Loucy (cell line): Measurements from ENCODE around the gene CTU2.

Experiments used
- H2AFZ ChIP-seq: fragments of 200-600 bp; sonication (generic); 2 replicates; pipeline ENCODE4 v1.6.0; 2016; ENCODE audit warnings: antibody characterized with exemption, mild to moderate bottlenecking, low read length, moderate library complexity
- H3F3A ChIP-seq: fragments of 200-600 bp; 2 replicates; pipeline ENCODE4 v1.6.0; 2016; ENCODE audit warnings: antibody characterized with exemption, low read depth, mild to moderate bottlenecking
- H3K27me3 ChIP-seq: fragments of 200-600 bp; sonication (generic); 2 replicates; pipeline ENCODE4 v1.6.1; 2014; ENCODE audit warnings: low read length, mild to moderate bottlenecking; ENCODE audit not compliant: insufficient read depth, poor library complexity, severe bottlenecking
- H3K36me3 ChIP-seq: fragments of 200-600 bp; sonication (generic); 2 replicates; pipeline ENCODE4 v1.6.1; 2016; ENCODE audit warnings: low read length; ENCODE audit not compliant: insufficient read depth
- H3K4me1 ChIP-seq: fragments of 200-600 bp; sonication (generic); 2 replicates; pipeline ENCODE4 v1.5.1; 2014; ENCODE audit warnings: low read length, mild to moderate bottlenecking; ENCODE audit not compliant: insufficient read depth, poor library complexity, severe bottlenecking
- H3K4me2 ChIP-seq: fragments of 200-600 bp; sonication (generic); 2 replicates; pipeline ENCODE4 v1.6.0; 2014; ENCODE audit warnings: antibody characterized with exemption, low read length, low read depth, mild to moderate bottlenecking; ENCODE audit not compliant: poor library complexity, severe bottlenecking
- H3K4me3 ChIP-seq: fragments of 200-600 bp; sonication (generic); 2 replicates; pipeline ENCODE4 v1.5.1; 2014; ENCODE audit warnings: low read length, mild to moderate bottlenecking, mixed read lengths; ENCODE audit not compliant: poor library complexity, severe bottlenecking
- H3K79me2 ChIP-seq: fragments of 200-600 bp; sonication (generic); 2 replicates; pipeline ENCODE4 v1.6.1; 2014; ENCODE audit warnings: low read length; ENCODE audit not compliant: insufficient read depth
- H3K9ac ChIP-seq: fragments of 200-600 bp; sonication (generic); 2 replicates; pipeline ENCODE4 v1.6.0; 2014; ENCODE audit warnings: mild to moderate bottlenecking, low read depth, low read length, moderate library complexity; ENCODE audit not compliant: poor library complexity, severe bottlenecking
- H3K9me2 ChIP-seq: fragments of 200-600 bp; sonication (generic); replicated peaks from 2 replicates; pipeline ENCODE4 v1.6.1; 2016; ENCODE audit warnings: low read depth, low read length, mixed read lengths
- H3K9me3 ChIP-seq: fragments of 200-600 bp; sonication (generic); 2 replicates; pipeline ENCODE4 v1.6.1; 2014; ENCODE audit warnings: mild to moderate bottlenecking, antibody characterized with exemption, low read length, low read depth; ENCODE audit not compliant: insufficient read depth
- H4K20me1 ChIP-seq: fragments of 200-600 bp; sonication (generic); 2 replicates; pipeline ENCODE4 v1.6.0; 2014; ENCODE audit warnings: antibody characterized with exemption, low read length, mild to moderate bottlenecking; ENCODE audit not compliant: insufficient read depth, poor library complexity, severe bottlenecking
- EZH2phosphoT487 ChIP-seq: fragments of 200-600 bp; IDR thresholded peaks from 2 replicates; pipeline ENCODE4 v1.6.1; 2018; ENCODE audit warnings: antibody characterized with exemption, mild to moderate bottlenecking, moderate library complexity, borderline replicate concordance
- TF ChIP-seq, protein P1 (sequence below): fragments of 200-600 bp; sonication (generic); conservative IDR thresholded peaks from 2 replicates; pipeline ENCODE4 v1.5.1; 2014; ENCODE audit warnings: mild to moderate bottlenecking, antibody characterized with exemption, low read length

CTU2 gene

DNA sequence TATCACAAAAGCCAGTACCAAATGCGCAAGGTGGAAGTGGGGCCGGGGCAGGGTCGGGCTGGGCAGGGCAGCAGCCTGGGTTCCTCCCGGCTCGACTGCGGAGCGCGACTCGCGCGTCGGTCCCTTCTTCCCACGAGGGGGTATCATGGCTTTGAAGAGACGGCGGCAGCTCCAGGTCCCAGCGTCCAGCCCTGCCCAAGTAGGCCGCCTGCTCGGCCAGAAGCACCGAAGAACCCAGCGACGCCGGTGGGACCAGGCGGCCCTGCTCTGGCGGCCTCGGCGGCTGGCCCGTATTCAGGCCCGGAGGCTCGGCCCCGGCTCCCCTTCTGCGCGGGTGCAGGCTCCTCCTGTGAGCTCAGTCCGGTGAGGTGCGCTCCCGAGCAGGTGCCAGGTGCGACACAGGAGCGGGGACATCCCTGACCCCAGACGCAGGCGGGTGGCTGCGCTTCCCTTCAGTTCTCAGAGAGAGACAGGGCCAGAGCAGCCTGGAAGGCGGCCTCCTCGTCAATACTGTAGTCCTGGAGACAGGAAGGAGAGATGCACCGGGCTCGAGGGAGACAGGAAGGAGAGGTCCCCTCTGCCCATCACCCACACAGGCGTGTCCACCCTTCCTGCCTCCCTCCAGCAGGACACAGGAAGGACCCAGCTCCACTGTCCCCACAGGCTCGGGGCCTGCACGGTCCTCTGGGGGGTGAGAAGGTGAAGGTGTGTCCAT, 9.0 kb upstream of the CTU2 start:
- H3K27me3 ChIP-seq: no peaks in the 10 kb centered on the region
- no peaks in the 10 kb centered on the region for H3K36me3 ChIP-seq
- no peak overlapping the region for H3K4me2 ChIP-seq
- H3K79me2 ChIP-seq: peaks cover 17% of the 10 kb centered on the region
- no peak overlapping the region for H3K9ac ChIP-seq
- no peak overlapping the region for H2AFZ ChIP-seq
- peaks cover 17% of the 10 kb centered on the region for H3K4me1 ChIP-seq
- TF ChIP-seq, protein P1, sequence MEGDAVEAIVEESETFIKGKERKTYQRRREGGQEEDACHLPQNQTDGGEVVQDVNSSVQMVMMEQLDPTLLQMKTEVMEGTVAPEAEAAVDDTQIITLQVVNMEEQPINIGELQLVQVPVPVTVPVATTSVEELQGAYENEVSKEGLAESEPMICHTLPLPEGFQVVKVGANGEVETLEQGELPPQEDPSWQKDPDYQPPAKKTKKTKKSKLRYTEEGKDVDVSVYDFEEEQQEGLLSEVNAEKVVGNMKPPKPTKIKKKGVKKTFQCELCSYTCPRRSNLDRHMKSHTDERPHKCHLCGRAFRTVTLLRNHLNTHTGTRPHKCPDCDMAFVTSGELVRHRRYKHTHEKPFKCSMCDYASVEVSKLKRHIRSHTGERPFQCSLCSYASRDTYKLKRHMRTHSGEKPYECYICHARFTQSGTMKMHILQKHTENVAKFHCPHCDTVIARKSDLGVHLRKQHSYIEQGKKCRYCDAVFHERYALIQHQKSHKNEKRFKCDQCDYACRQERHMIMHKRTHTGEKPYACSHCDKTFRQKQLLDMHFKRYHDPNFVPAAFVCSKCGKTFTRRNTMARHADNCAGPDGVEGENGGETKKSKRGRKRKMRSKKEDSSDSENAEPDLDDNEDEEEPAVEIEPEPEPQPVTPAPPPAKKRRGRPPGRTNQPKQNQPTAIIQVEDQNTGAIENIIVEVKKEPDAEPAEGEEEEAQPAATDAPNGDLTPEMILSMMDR: no peak
- TF ChIP-seq EZH2phosphoT487: no peak
- no peaks in the 10 kb centered on the region for H3F3A ChIP-seq
- no peaks in the 10 kb centered on the region for H3K9me3 ChIP-seq
- H3K9me2 ChIP-seq: no peaks in the 10 kb centered on the region
- no peak overlapping the region for H3K4me3 ChIP-seq
- peaks cover 4% of the 10 kb centered on the region for H4K20me1 ChIP-seq

DNA sequence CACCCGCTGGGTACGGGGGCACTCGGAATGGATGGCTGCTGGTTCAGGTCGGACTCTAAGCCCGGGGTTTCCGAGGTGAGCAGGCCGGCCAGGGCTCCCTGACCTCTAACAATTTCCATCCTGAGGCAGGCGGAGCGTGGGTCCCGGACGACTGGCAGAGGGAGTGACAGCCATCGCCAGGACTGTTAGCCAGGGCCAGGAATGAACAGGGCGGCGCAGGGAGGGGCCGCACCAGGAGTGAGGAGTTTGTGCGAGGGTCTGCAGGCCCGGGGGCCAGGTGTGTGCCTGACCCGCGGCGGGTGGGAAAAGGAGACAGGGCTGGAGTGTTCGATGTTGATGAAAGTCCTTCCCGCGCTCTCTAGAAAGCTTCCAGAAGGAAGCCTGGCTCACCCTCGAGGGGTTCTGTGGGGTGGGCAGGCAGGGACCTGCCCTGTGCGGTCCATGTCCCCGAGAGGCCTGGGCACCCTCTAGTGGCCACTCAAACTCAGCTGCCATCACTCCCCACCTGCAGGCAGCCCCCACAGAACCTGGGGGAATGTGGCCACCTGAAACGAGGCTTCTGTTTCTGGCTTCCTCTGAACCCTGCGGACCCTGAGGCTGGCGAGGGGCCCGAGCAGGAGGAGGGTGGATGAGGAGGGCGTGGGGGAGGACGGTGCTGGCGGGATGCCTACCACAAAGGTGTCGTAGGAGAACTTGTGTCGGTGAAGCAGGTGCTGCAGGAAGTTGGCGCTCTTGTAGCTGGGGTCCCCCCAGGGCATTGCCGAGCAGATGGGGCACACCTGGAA, 8.3 kb upstream of the CTU2 start:
- Histone ChIP-seq H3F3A (no peaks in the 10 kb centered on the region), H3K9ac (no peak overlapping the region), H3K36me3 (no peaks in the 10 kb centered on the region), H3K27me3 (no peaks in the 10 kb centered on the region), H3K4me1 (peaks cover 24% of the 10 kb centered on the region), H4K20me1 (peaks cover 4% of the 10 kb centered on the region), H3K4me3 (no peak overlapping the region), H3K4me2 (no peak overlapping the region), H3K9me2 (no peaks in the 10 kb centered on the region), H2AFZ (no peak overlapping the region), H3K79me2 (peaks cover 24% of the 10 kb centered on the region), H3K9me3 (no peaks in the 10 kb centered on the region)
- TF ChIP-seq, protein P1: peak; percentile 42
- no peak for TF ChIP-seq EZH2phosphoT487

DNA sequence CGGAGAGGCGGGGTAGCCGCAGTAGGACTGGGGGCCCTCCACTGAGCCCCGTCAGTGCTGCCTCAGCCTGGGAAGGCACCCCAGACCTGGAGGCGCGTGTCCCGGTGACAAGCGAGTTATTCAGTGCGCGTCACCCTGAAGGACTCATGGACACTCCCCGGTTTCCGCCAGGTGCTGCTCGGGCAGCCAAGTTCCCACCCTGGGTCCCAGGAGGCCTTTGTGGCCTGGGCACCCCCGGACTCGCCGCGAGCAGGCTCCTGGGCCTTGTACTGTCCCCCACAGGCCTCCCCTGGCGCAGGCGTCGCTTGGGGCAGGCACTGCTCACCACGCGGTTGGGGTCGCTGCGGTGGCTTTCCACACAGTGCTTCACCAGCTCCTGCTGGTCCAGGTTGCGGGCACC, 7.7 kb upstream of the CTU2 start:
- Histone ChIP-seq H3F3A (no peaks in the 10 kb centered on the region), H3K4me1 (peaks cover 24% of the 10 kb centered on the region), H3K9ac (no peak overlapping the region), H3K4me3 (no peak overlapping the region), H3K9me2 (no peaks in the 10 kb centered on the region), H3K4me2 (no peak overlapping the region), H3K9me3 (no peaks in the 10 kb centered on the region), H4K20me1 (peaks cover 4% of the 10 kb centered on the region), H3K27me3 (no peaks in the 10 kb centered on the region), H2AFZ (no peak overlapping the region), H3K36me3 (no peaks in the 10 kb centered on the region), H3K79me2 (peaks cover 28% of the 10 kb centered on the region)
- no peak for TF ChIP-seq EZH2phosphoT487
- TF ChIP-seq, protein P1: no peak
